ENCODE results near the gene MAP4. TPM values are rescaled to one million over a fixed set of nuclear protein-coding genes. Genes with fewer than 3 reads are reported as not detected.

Gene MAP4
- total and polyA plus RNA-seq, 2 of the 13 experiments (the other 11 are each of a cell fraction or from before 2014, with no cell fraction given), result 33.1 to 38.7 TPM

DNA sequence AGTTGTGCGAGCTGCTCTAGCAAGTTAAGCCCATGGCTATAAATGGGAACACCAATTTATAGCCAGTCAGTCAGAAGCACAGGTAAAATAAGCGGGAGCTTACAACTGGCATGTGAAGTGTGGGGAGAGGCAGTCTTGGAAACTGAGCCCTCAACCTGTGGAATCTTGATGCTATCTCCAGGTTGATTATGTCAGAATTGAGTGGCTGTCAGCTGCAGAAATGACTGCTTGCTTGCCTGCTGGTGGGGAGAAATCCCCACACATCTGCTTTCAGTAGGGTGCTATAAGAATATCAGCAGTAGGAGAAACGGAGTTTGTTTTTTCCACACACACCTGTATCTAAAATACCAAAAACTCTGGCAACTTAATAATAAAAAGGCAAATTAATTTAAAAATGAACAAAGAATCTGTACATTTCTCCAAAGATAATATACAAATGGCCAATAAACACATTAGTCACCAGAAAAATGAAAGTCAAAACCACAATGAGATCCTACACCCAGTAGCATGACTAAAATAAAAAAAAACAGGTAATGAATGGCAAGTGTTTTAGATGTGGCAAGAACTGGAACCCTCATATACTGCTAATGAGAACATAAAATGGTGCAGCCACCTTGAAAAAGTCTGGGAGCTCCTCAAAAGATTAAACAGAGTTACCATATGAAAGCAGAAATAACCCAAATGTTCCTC lies 26.0 kb upstream of the MAP4 start (continued):
- TF ChIP-seq, protein P1, sequence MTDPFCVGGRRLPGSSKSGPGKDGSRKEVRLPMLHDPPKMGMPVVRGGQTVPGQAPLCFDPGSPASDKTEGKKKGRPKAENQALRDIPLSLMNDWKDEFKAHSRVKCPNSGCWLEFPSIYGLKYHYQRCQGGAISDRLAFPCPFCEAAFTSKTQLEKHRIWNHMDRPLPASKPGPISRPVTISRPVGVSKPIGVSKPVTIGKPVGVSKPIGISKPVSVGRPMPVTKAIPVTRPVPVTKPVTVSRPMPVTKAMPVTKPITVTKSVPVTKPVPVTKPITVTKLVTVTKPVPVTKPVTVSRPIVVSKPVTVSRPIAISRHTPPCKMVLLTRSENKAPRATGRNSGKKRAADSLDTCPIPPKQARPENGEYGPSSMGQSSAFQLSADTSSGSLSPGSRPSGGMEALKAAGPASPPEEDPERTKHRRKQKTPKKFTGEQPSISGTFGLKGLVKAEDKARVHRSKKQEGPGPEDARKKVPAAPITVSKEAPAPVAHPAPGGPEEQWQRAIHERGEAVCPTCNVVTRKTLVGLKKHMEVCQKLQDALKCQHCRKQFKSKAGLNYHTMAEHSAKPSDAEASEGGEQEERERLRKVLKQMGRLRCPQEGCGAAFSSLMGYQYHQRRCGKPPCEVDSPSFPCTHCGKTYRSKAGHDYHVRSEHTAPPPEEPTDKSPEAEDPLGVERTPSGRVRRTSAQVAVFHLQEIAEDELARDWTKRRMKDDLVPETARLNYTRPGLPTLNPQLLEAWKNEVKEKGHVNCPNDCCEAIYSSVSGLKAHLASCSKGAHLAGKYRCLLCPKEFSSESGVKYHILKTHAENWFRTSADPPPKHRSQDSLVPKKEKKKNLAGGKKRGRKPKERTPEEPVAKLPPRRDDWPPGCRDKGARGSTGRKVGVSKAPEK (CRISPR knock-in tag; IDR thresholded peaks at IDR 0.05; ENCODE audit: borderline replicate concordance), result no peak
- TF ChIP-seq MEIS2 (CRISPR knock-in tag; IDR thresholded peaks at IDR 0.05) (no peak), ZNF234 (CRISPR knock-in tag; conservative IDR thresholded peaks at IDR 0.05) (no peak), ZNF350 (CRISPR knock-in tag; IDR thresholded peaks at IDR 0.05; ENCODE audit: borderline replicate concordance, low read depth) (no peak), NFKB2 (CRISPR knock-in tag; IDR thresholded peaks at IDR 0.05; ENCODE audit: borderline replicate concordance) (no peak), STAG1 (CRISPR knock-in tag; IDR thresholded peaks at IDR 0.05) (no peak), NR2F1 (CRISPR knock-in tag; IDR thresholded peaks at IDR 0.05) (no peak), IRF2 (CRISPR knock-in tag; IDR thresholded peaks at IDR 0.05) (no peak), ZKSCAN8 (CRISPR knock-in tag; IDR thresholded peaks at IDR 0.05; ENCODE audit: borderline replicate concordance) (no peak)
- TF ChIP-seq, protein P2, sequence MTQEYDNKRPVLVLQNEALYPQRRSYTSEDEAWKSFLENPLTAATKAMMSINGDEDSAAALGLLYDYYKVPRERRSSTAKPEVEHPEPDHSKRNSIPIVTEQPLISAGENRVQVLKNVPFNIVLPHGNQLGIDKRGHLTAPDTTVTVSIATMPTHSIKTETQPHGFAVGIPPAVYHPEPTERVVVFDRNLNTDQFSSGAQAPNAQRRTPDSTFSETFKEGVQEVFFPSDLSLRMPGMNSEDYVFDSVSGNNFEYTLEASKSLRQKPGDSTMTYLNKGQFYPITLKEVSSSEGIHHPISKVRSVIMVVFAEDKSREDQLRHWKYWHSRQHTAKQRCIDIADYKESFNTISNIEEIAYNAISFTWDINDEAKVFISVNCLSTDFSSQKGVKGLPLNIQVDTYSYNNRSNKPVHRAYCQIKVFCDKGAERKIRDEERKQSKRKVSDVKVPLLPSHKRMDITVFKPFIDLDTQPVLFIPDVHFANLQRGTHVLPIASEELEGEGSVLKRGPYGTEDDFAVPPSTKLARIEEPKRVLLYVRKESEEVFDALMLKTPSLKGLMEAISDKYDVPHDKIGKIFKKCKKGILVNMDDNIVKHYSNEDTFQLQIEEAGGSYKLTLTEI (CRISPR knock-in tag; conservative IDR thresholded peaks at IDR 0.05), result no peak
